ENCODE measurements around the gene MYH16.
"Not testable (repeated sequence)": the region's sequence is repeated elsewhere in the genome, so short reads cannot be mapped to it uniquely, and the experiment has no call there.

GRCh38 chr7:99237876-99238275, 34.8 kb upstream of the MYH16 start:
- TF ChIP-seq CTCF, POLR2A (IDR thresholded peaks at IDR 0.05): not testable (repeated sequence)

All from adrenal gland (tissue), 5 donors.